K562 (cell line): Measurements from ENCODE around the gene XBP1. TPM values are rescaled to one million over a fixed set of nuclear protein-coding genes. Genes with fewer than 3 reads are reported as not detected.

Experiments used
- BRF1 ChIP-seq: IDR thresholded peaks from 3 replicates; pipeline ENCODE4 v1.6.1; 2011; ENCODE audit warnings: borderline replicate concordance, mild to moderate bottlenecking; ENCODE audit not compliant: insufficient read length; ENCODE audit errors: extremely low read depth
- EWSR1 ChIP-seq: fragments of 450-650 bp; IDR thresholded peaks from 2 replicates; pipeline ENCODE4 v1.6.1; 2018; ENCODE audit warnings: borderline replicate concordance, mild to moderate bottlenecking, low read depth, moderate library complexity; ENCODE audit not compliant: partially characterized antibody
- FOXJ3 ChIP-seq: sonication (generic); formaldehyde crosslinking; IDR thresholded peaks from 2 replicates; pipeline ENCODE4 v1.4.0; 2020; ENCODE audit warnings: mild to moderate bottlenecking, missing genetic modification reagents
- GMEB1 ChIP-seq: fragments of 250-450 bp; sonication (Bioruptor Pico); IDR thresholded peaks from 2 replicates; pipeline ENCODE4 v1.4.0; 2020; ENCODE audit warnings: mild to moderate bottlenecking
- KAT2B ChIP-seq: IDR thresholded peaks from one replicate; pipeline ENCODE4 v1.6.1; 2012; ENCODE audit warnings: low read depth, mild to moderate bottlenecking, control low read depth, inconsistent platforms, low read length, moderate library complexity
- MYNN ChIP-seq, 2 experiments: sonication (generic); formaldehyde crosslinking in 1 of 2; IDR thresholded peaks; 2 replicates each; pipeline versions ENCODE4 v1.5.0 to v1.6.1; 2016 to 2020; ENCODE audit warnings: antibody characterized with exemption in 1 of 2, missing genetic modification reagents in 1 of 2
- PKNOX1 ChIP-seq: fragments of 450-650 bp; IDR thresholded peaks from 2 replicates; pipeline ENCODE4 v1.6.1; 2016
- POLR2H ChIP-seq: IDR thresholded peaks from 2 replicates; pipeline ENCODE4 v1.6.1; 2016; ENCODE audit warnings: missing genetic modification characterization, low read depth, mild to moderate bottlenecking, control low read depth, missing compliant biosample characterization, moderate library complexity
- SMARCA4 ChIP-seq: fragments of 450-650 bp; IDR thresholded peaks from 2 replicates; pipeline ENCODE4 v1.6.1; 2016
- TCF7 ChIP-seq: sonication (generic); IDR thresholded peaks from 2 replicates; pipeline ENCODE4 v1.6.1; 2016; ENCODE audit warnings: antibody characterized with exemption, borderline replicate concordance
- ZBTB11 ChIP-seq, 3 experiments: fragments of 200-800 bp in 1 of 3; fragments of 250-450 bp in 1 of 3; fragments of 450-650 bp in 1 of 3; sonication (Bioruptor Pico) in 1 of 3; sonication (Bioruptor generic) in 1 of 3; formaldehyde crosslinking in 1 of 3; IDR thresholded peaks; 2 replicates each; pipeline versions ENCODE4 v1.6.1 to v1.8.0; 2016 to 2022; ENCODE audit warnings: mild to moderate bottlenecking in 2 of 3, missing genetic modification characterization in 2 of 3, missing compliant biosample characterization in 1 of 3, moderate library complexity in 1 of 3
- ZNF253 ChIP-seq: fragments of 250-450 bp; sonication (Bioruptor Pico); conservative IDR thresholded peaks from 2 replicates; pipeline ENCODE4 v1.6.1; 2021; ENCODE audit warnings: mild to moderate bottlenecking
- polyA plus RNA-seq, 8 experiments: library from polyadenylated mRNA; depleted of rRNA in 4 of 8; stranded (reverse) in 5 of 8; unstranded in 3 of 8; fragments of >200 nt; fragmentation: Nextera tagmentation in 2 of 8; fragmentation: Illumina TruSeq in 1 of 8; extraction: Ambion mirVana in 2 of 8; extraction: Trizol in 1 of 8; gene quantifications; 2 replicates each; pipeline versions ENCODE4 v1.2.1 to v1.2.3, GENCODE V29; 2011 to 2014; ENCODE audit warnings: inconsistent platforms in 1 of 8, missing spikeins in 1 of 8
- total RNA-seq, 7 experiments: library from RNA; depleted of rRNA in 6 of 7; stranded (reverse); fragments of >200 nt in 6 of 7; fragmentation: Illumina TruSeq in 2 of 7; extraction: Trizol in 2 of 7; gene quantifications; 2 replicates each; pipeline versions ENCODE4 v1.2.1 to v1.2.3, GENCODE V29; 2011 to 2021; ENCODE audit warnings: low replicate concordance in 1 of 7
- TF ChIP-seq, protein P1 (sequence below), 2 experiments: IDR thresholded peaks; 2 replicates each; pipeline ENCODE4 v1.6.1; 2011; ENCODE audit warnings: borderline replicate concordance in 1 of 2, control low read depth in 1 of 2, low read depth in 1 of 2, low read length in 1 of 2, mild to moderate bottlenecking in 1 of 2, mixed read lengths in 1 of 2, moderate library complexity in 1 of 2; ENCODE audit not compliant: insufficient read depth in 1 of 2, insufficient read length in 1 of 2, poor library complexity in 1 of 2, severe bottlenecking in 1 of 2; ENCODE audit errors: extremely low read depth in 1 of 2
- TF ChIP-seq, protein P2 (sequence below): IDR thresholded peaks from 3 replicates; pipeline ENCODE4 v1.6.1; 2011; ENCODE audit warnings: borderline replicate concordance, mild to moderate bottlenecking; ENCODE audit not compliant: insufficient read length, insufficient read depth
- TF ChIP-seq, protein P3 (sequence below): fragments of 250-450 bp; sonication (Bioruptor Pico); IDR thresholded peaks from 2 replicates; pipeline ENCODE4 v1.5.0; 2020; ENCODE audit warnings: mild to moderate bottlenecking

XBP1 gene
- total and polyA plus RNA-seq, 9 of the 15 experiments (the other 6 are each of a cell fraction or from before 2014, with no cell fraction given), result 25.0 to 218 (median 94.6) TPM

DNA sequence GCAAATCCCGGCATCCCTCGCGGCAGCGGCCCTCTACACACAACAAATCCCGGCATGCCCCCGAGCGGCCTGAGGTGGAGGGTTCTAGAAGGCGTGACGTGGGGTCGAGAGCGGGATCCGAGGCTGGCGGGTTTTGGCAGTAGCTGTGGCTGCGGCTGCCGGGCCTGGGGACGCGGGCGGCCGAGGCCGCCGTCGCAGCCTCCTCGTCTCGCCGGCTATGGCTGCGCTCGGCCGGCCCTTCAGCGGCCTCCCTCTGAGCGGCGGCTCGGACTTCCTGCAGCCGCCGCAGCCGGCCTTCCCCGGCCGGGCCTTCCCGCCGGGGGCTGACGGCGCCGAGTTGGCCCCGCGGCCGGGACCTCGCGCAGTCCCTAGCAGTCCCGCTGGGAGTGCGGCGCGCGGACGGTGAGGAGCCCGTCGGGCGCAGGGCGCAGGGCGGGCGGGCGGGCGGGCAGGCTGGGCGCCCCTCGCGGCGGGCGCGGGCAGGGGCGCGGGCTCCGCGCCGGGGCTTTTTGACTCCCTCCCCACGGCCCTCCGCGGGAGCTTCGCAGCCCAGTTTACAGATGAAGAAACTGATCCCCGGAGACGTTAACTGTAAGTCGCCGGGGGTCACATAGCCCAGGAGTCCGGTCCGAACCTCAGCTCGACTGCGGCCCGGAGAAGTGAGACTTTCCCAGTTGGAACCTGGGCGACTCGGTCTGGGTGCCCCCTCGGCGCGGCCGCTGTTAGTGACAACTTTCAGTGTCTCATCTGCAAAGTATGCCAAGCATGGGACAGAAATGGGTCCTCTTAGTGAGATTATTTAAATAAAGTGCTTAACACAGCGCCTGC lies 27.5 kb downstream of the XBP1 start, which contains the start of gene CCDC117 (continued):
- TF ChIP-seq MYNN (IDR thresholded peaks at IDR 0.05), result no peak
- TF ChIP-seq MYNN (CRISPR knock-in tag; IDR thresholded peaks at IDR 0.05), result no peak
- no peak for TF ChIP-seq ZNF253 (CRISPR knock-in tag)
- TF ChIP-seq SMARCA4, result no peak
- TF ChIP-seq KAT2B, result no peak
- TF ChIP-seq, protein P1, sequence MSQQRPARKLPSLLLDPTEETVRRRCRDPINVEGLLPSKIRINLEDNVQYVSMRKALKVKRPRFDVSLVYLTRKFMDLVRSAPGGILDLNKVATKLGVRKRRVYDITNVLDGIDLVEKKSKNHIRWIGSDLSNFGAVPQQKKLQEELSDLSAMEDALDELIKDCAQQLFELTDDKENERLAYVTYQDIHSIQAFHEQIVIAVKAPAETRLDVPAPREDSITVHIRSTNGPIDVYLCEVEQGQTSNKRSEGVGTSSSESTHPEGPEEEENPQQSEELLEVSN (IDR thresholded peaks at IDR 0.05; ENCODE audit: borderline replicate concordance in 1 of 2, extremely low read depth in 1 of 2, insufficient read depth in 1 of 2, insufficient read length in 1 of 2, low read depth in 1 of 2, low read length in 1 of 2, poor library complexity in 1 of 2, severe bottlenecking in 1 of 2), result peak; percentile 49 to 65
- no peak for TF ChIP-seq BRF1
- TF ChIP-seq GMEB1 (CRISPR knock-in tag), result peak; percentile 46; the same call in 1 of the 2 replicates
- no peak for TF ChIP-seq PKNOX1
- peak in 1 of 3 experiments; percentile 41; a peak in 1 of 6 replicates for TF ChIP-seq ZBTB11 (CRISPR knock-in tag; IDR thresholded peaks at IDR 0.05)
- no peak for TF ChIP-seq TCF7
- no peak for TF ChIP-seq EWSR1
- TF ChIP-seq, protein P2, sequence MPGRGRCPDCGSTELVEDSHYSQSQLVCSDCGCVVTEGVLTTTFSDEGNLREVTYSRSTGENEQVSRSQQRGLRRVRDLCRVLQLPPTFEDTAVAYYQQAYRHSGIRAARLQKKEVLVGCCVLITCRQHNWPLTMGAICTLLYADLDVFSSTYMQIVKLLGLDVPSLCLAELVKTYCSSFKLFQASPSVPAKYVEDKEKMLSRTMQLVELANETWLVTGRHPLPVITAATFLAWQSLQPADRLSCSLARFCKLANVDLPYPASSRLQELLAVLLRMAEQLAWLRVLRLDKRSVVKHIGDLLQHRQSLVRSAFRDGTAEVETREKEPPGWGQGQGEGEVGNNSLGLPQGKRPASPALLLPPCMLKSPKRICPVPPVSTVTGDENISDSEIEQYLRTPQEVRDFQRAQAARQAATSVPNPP, result no peak
- no peak for TF ChIP-seq FOXJ3 (CRISPR knock-in tag)
- TF ChIP-seq POLR2H (tag), result no peak
- TF ChIP-seq, protein P3, sequence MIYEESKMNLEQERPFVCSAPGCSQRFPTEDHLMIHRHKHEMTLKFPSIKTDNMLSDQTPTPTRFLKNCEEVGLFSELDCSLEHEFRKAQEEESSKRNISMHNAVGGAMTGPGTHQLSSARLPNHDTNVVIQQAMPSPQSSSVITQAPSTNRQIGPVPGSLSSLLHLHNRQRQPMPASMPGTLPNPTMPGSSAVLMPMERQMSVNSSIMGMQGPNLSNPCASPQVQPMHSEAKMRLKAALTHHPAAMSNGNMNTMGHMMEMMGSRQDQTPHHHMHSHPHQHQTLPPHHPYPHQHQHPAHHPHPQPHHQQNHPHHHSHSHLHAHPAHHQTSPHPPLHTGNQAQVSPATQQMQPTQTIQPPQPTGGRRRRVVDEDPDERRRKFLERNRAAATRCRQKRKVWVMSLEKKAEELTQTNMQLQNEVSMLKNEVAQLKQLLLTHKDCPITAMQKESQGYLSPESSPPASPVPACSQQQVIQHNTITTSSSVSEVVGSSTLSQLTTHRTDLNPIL (CRISPR knock-in tag), result no peak
